OCI-LY7 (cell line): ENCODE results near the gene FAM78B.

Experiments
- CTCF ChIP-seq: fragments of 200-600 bp; sonication (generic); conservative IDR thresholded peaks from 2 replicates; pipeline ENCODE4 v1.5.1; 2014; ENCODE audit warnings: mild to moderate bottlenecking, antibody characterized with exemption, low read length, moderate library complexity, mixed read lengths
- EZH2phosphoT487 ChIP-seq: fragments of 200-600 bp; sonication (generic); IDR thresholded peaks from 2 replicates; pipeline ENCODE4 v1.6.1; 2018; ENCODE audit warnings: low read depth, borderline replicate concordance, mild to moderate bottlenecking, mixed run types, antibody characterized with exemption, low read length, moderate library complexity, mixed read lengths

GRCh38 chr1:166170075-166170474 lies 3.3 kb upstream of the FAM78B start:
- no peak for TF ChIP-seq CTCF
- TF ChIP-seq EZH2phosphoT487, result no peak
